HG03469 (cell line): ENCODE data around the gene PCIF1.
"Not testable (repeated sequence)": the region's sequence is repeated elsewhere in the genome, so short reads cannot be mapped to it uniquely, and the experiment has no call there.

Experiments used
- ATAC-seq: cut with Tn5 transposase; IDR thresholded peaks from one replicate; pipeline ENCODE4 v1.9.1; 2021; ENCODE audit warnings: mild to moderate bottlenecking, moderate library complexity, moderate number of reproducible peaks; ENCODE audit not compliant: unreplicated experiment

Gene PCIF1

DNA sequence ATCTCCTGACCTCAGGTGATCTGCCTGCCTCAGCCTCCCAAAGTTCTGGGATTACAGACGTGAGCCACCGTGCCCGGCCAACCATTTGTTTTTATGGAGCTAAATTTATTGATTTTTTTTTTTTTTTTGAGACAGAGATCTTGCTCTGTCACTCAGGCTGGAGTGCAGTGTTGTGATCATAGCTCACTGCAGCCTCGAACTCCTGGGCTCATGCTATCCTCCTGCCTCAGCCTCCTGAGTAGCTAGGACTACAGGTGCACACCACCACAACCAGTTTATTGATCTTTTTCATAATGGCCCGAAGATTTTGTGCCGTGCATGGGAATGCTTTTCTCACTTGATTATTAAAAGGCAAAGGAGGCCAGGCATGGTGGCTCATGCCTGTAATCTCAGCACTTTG, 54.3 kb downstream of the PCIF1 start:
- not testable (repeated sequence) for ATAC-seq

DNA sequence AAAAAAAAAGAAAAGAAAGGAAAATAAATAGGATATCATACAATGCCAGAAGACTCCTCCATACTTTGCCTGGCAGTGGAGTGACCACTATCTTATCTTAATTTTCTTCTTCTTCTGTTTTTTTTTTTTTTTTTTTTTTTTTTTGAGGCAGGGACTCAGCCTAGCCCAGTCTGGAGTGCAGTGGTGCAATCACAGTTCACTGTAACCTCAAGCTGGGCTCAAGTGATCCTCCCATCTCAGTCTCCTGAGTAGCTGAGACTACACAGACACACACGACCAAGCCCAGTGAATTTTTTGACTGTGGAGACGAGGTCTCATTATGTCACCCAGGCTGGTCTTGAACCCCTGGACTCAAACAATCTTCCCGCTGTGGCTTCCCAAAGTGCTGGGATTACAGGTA, 57.1 kb downstream of the PCIF1 start:
- no peak for ATAC-seq

- no peak for ATAC-seq
These were observed 58.9 kb downstream of the PCIF1 start for GRCh38 chr20:45993197-45993951.

DNA sequence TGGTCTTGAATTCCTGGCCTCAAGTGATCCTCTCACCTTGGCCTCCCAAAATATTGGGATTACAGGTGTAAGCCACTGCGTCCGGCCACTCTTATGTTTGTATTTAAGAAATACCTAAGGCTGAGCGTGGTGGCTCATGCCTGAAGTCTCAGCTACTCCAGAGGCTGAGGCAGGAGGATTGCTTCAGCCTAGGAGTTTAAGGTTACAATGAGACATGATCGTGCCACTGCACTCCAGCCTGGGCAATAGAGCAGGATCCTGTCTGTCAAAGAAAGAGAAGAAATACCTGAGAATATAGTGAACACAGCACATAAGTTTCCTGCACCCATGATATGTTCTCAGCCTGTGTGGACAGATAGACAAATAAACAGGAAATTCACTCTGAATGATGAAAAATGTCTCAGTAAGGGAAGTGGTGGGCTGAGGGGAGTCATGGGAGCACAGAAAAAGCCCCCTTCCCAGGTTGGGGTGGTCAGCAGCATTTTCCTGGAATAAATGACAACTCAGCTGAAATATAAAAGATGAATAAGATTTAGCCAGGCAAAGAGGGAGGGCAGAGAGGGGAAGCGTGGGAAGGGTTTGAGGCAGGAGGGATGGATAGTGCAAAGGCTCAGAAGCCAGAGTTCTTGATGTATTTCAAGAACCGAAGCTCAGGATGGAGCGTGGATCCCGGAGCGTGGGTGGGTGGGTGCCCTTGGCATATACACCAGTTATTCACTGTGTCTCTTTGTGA, 60.4 kb downstream of the PCIF1 start:
- no peak for ATAC-seq

GRCh38 chr20:45995495-45996097, 61.1 kb downstream of the PCIF1 start:
- ATAC-seq, result not testable (repeated sequence)

- no peak for ATAC-seq
These were observed 62.7 kb downstream of the PCIF1 start for GRCh38 chr20:45997187-45997586.
